Measurements from ENCODE around the gene CTSL.

Gene CTSL

DNA sequence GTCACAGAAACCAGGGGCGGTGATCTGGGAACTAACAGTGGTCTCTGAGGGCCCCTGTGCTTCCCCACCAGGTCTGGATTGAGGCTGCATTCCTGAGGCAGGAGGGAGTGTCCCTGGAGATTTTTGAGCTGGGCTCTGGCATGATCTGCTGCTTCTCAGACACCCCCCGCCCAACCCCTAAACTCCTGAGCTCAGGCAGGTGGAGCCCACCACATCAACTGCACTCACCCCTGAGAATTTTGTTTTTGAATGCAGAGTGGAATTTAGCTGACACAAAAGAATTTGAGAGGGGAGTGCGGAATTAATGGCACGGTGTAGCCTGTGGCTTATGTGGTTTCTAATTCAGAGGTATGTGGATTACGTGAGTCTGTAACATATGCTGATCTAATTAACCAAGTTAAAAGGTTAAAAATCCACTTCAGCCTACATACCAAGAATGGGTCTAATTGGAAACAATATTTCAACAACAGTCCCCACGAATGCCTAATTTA lies 23.9 kb upstream of the CTSL start:
- no peak for DNase-seq

DNA sequence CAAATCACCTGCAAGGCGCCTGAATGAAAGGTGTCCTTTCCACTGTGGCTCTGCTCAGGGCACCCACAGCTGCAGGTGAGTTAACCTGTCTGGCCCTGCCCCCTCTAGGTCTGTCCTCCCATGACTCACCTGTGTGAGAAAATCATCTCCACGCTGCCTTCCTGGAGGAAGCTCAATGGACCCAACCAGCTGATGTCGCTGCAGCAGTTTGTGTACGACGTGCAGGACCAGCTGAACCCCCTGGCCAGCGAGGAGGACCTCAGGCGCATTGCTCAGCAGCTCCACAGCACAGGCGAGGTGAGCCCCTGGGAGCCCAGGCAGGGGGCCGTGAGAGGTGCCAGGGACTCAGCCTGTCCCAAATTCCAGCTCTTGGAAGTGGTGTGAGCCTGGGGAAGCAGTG lies 23.0 kb upstream of the CTSL start:
- no peak for DNase-seq

DNA sequence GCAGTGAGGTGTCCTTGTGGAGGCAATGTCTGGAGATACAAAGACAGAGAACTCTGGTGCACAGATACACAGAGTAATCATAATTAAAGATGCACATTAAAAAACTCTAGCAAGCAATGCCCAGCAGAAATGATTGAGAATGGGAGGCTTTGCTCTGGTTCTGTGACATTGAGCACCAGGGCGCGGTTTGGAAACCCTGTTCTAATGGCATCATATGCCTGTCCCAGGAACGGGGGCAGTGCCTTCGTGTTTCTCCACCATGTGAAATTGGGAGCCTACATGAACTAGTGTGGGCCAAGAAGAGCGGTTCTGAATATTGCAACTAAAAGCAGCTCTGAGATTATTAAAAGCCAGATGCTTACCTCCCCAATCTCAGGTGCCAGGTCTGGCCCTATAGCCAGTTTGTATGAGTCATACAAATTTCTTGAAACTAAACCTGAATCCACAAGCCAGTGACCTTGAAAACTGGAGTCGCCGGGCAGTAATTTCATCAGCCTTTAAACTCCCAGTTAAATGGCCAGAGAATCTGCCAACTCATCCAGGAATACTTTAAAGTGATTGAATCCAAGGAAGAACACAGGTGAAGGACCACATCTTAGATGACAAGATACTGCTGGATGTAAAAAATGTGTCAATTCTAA lies 22.2 kb upstream of the CTSL start:
- no peak for DNase-seq

DNA sequence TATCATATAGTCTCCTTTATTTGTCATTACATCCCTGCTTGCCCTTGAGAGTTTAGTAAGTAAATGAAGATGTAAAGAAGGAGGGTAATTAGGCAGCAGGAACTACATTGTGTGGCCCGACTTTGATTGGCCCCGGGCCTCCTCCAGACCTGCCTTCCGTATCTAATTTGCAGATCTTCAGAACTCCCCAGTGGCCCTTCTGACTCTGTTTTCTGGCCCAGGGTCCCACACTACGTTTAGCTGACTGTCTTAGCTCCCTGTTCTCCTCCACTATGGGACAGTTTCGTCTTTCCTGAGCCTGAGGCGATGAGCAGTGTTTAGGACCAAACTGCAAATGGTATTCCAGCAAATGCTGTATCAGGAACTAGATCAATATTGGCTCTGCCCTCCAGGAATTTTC lies 21.6 kb upstream of the CTSL start:
- DNase-seq = no peak

DNA sequence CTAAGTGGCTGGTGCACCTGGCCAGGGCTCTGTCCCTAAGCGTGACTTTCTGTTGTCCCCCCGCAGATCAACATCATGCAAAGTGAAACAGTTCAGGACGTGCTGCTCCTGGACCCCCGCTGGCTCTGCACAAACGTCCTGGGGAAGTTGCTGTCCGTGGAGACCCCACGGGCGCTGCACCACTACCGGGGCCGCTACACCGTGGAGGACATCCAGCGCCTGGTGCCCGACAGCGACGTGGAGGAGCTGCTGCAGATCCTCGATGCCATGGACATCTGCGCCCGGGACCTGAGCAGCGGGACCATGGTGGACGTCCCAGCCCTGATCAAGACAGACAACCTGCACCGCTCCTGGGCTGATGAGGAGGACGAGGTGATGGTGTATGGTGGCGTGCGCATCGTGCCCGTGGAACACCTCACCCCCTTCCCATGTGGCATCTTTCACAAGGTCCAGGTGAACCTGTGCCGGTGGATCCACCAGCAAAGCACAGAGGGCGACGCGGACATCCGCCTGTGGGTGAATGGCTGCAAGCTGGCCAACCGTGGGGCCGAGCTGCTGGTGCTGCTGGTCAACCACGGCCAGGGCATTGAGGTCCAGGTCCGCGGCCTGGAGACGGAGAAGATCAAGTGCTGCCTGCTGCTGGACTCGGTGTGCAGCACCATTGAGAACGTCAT lies 19.7 kb upstream of the CTSL start:
- DNase-seq = no peak

DNA sequence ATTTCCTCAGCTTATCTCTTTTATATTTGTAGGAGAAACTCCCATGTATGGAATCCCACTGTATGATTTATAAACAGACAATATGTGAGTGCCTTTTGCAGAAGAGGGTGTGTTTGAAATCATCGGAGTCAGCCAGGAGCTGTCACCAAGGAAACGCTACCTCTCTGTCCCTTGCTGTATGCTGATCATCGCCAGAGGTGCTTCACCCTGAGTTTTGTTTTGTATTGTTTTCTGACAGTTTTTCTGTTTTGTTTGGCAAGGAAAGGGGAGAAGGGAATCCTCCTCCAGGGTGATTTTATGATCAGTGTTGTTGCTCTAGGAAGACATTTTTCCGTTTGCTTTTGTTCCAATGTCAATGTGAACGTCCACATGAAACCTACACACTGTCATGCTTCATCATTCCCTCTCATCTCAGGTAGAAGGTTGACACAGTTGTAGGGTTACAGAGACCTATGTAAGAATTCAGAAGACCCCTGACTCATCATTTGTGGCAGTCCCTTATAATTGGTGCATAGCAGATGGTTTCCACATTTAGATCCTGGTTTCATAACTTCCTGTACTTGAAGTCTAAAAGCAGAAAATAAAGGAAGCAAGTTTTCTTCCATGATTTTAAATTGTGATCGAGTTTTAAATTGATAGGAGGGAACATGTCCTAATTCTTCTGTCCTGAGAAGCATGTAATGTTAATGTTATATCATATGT lies 18.0 kb upstream of the CTSL start:
- no peak for DNase-seq

DNA sequence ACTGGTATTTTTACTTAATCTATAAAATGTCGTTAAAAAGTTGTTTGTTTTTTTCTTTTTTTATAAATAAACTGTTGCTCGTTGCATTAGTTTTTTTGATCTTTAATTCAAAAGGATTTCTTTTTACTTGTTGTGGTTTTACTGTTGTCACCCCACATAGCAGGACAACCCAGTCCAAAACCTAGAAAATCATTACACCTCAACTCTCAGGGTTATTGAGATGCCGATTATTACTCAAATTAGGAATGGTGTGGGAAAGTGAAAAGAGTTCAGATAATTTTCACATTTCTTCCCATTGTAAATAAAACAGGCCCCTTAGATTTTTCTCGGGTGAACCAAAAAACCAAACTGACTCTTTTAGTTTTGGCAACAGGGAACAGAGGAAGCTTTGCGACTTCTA lies 17.4 kb upstream of the CTSL start:
- DNase-seq = no peak

DNA sequence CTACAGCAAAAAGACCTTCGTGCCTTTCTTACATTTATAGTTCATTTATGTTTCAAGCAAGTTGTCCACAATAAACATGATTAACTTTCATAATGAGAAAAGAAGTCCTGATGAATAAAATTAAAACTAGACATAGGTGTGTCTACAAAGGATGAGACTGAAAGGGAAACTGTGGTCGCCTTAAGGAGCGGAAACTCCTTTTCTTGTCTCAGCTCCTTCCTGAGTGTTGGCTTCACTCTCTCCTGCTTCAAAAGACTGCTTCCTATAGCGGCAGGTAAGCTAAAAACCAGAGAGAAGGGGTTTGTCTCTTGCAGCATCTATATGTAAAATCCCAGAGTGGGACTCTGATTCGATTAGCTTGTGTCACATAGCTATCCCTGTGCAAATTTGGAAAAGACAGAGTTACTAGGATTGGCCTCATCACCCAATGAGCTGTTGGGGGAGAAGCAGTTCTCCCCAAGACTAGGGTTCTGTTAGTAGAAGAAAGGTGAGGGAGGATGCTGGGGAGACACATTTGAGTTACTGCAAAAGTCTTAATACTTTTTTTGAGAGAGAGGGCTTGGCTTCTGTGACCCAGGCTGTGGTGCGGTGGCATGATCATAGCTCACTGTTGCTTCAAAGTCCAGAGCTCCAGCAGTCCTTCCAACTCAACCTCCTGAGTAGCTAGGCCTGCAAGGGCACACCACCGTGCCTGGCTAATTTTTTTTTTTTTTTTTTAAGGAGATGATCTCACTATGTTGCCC lies 16.8 kb upstream of the CTSL start:
- DNase-seq = no peak

DNA sequence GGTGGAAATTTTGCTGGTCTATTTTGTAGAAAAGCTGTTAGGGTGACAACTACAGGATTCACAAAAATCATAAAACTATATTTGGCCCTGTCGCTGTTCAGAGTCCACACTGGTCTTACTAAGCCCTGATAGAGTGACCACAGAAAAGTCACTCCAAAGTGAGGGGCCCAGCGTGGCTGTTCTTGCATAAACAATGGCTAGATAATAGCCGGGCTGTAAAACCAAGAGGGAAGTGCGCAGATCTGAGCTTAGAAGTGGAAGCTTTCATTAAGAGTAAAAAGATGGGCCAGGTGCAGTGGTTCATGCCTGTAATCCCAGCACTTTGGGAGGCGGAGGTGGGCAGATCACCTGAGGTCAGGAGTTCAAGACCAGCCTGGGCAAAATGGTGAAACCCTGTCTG lies 15.5 kb upstream of the CTSL start:
- no peak for DNase-seq

DNA sequence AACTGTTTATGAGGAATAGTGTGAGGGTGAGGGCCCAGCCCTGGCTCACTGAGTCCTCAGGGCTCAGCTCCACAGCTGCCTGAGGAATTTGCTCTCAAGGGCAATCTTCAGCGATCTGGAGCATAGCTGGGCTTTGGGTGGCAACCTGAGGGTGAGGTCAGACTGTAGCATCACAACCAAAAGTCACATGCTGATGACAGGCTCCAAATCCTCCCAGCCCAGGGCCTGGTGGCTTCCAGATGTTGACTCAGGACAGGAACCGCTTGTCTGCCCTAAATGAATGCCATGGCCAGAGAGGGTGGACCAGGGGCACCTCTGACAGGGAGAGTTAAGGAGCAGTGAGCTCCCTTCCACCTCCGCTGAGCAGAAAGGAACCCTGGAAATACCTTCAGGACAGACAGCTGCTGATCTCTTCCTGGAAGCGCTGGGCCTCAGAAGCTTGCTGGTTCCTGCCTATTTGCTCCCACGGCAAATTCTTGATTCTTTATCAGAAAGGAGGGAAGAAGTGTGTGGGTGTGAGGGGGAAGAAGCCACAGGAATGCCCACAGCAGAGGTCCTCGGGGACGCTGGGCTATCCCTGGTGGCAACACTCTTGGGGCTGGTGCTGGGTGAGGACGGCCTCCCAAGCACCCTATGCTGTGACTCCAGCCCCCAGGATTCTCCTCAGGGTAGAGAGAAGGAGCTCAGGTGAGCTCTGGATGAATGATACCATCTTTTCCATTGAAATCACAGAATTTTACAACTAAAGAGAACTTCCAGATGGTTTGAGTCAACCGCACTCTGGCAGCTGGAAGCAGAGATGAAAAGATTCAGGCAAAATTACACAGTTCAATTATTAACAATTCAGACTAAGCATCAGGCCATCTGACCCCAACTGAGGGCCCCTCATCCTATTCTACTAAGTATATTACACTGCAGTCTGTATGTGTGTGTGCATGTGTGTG lies 13.8 kb upstream of the CTSL start:
- no peak for DNase-seq

DNA sequence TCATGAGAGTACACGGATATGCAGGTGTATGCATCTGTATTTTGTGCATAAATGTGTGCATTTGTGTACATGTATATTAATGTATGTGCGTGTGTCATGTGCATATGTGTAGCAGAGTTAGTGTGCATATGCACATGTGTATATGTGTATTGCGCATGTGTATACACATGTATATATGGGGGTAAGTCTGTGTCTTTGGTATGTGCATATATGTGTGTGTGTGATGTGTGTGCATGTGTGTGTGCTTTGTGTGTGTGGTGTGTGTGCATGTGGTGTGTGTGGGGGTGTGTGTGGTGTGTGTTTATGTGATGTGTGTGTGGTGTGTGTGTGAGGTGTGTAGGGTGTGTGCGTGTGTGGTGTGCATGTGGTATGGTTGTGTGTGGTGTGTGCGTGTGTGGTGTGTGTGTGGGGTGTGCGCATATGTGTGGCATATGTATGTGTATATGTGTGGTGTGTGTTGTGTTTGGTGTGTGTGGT lies 13.1 kb upstream of the CTSL start:
- no peak for DNase-seq

DNA sequence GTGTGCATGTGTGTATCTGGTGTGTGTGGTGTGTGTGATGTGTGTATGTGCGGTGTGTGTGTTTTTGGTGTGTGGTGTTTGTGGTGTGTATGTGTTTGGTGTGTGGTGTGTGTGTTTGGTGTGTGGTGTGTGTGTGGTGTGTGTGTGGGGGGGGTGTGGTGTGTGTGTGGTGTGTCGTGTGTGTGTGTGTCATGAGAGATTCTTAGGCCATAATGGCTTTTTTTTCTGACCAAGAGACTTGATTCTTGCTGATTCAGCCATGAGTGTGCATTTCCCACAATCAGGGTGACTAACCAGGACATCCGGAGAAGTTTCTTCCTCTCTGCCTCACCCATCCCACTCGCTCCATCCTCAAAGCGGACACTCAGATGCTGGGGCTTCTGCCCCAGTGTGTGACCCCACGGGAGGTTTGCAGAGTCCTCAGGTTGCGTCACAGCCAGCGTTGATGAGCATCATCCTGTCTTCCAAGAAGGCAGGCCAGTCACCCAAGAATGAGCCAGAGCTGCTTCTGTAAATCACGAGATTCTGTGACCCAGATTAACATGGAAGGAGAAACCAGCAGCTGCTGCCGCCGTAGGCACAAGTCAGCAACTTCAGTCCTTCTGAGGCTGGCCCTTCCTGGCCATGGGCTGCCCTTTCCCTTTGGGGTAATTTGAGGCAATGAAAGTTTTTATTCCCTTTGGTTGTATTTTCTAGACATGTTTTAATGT lies 12.5 kb upstream of the CTSL start:
- DNase-seq = no peak

DNA sequence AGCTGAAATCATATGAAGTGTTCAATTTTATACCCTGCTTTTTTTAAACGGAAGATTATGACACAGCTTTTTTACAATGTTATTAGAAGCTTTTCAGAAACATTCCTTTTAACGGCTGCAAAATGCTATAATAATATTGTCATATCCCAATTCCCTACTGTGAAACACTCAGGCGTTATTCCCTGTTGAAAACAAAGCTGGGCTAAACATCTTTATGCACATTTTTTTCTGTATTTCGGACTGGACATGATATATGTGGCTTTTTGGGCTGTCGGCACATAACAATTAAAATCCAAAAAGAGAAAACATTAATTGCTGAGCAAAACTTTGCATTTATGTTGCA lies 12.0 kb upstream of the CTSL start:
- no peak for DNase-seq

DNA sequence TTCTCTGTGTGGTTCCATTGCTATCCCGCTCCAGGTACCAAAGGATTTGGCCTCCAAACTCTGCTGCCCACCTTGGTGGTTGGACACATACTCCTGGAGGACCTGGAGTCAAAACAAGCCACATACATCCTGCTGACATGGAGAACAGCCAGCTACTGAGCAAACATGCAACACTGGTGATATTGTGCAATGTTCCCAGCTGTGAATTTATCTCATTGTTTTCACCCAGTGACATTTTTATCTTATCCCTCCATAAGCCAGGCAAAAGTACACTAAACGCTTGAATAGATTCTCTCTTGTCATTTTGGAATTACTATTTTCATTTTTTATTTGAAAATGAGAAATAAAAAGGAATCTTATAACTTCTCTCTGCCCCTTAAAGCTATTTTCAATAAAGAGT lies 11.1 kb upstream of the CTSL start:
- DNase-seq = no peak

DNA sequence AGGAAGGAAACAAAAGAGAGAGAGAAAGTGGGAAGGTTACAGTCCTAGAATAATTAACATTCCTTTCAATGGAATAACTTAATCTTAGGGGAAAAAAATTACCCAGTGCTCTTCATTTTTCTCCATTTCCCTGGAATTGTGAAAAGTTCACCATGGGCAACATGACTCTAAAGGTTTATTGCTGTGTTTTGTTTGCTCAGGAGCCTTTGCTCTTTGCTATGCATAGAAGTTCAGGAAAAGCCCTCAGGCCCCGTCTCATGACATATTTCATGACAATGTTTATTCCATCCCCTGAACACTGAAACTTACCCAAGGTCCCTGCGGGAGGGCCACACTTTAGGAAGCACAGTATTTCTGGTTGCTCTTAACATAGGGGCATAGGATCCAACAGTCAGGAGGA lies 9.8 kb upstream of the CTSL start:
- DNase-seq = no peak

DNA sequence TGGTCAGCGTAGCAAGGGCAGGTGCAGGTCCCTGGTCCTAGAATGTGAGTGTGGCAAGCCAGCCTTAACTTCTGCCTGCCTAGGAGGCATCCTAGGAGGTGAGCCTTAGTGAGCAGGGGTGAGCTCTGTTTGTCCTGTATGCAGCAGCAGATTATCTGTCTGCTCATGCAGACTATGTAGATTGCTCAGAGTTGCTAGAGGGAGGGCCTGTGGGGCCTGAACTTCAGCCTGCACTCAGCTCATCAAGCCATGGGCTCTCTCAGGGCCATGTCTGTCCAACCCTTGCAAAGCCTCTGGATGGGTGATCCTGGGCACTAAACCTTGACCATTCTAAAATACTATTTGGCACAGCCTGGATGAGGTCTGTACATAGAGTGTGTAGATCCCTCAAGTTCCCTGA lies 8.5 kb upstream of the CTSL start:
- no peak for DNase-seq

DNA sequence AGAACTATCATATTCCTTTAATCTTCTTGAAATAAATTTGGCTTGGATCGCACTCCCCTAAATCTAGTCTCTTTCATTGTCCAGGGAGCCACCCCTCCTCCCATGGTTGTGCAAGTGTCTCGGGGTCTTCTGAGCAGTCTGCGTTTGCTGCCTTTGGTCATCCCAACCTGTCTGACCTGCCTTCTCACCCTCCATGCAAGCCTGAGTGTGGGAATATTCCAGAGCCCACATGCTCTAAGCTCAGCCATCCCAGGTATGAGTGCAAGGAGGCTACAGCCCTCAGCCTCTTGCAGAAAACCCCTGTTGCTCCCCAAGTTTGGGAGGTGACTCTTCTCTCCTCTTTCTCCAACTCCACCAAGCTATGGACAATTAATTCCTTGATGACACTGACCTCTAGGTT lies 7.7 kb upstream of the CTSL start:
- no peak for DNase-seq

DNA sequence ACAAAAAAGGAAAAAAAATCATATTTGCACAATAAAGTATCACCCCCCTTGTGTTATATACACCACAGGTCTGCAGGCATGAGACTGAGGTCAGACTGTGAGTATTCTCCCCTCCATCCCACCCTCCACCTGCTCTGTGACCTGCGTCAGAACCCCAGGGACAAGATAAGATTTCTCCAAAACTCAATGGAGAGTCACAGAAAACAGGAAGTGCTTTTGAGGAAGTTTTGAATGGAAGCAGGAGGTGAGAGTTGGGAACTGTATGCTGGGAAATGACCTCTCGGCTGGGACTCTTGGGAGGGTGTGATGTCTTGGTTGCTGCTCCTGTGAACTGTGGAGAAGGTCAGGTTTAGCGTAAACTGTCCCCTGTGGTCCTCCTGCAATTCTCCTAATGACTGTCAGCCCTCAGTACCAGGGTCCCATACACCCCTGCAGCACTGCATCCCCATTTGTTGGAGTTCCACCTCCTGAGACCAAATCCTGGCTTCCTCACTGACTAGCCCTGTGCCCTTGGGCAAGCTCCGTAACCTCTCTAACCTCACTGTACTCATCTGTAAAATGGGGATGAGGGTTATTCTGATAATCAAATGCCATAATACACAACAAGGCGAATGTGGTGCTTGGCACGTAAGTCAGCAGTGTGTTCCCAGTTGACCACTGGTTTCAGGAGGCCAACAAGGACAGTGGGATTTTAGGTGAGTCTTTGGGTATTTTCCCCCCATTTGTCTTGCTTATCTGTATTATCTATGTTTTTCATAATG lies 6.9 kb upstream of the CTSL start:
- no peak for DNase-seq

DNA sequence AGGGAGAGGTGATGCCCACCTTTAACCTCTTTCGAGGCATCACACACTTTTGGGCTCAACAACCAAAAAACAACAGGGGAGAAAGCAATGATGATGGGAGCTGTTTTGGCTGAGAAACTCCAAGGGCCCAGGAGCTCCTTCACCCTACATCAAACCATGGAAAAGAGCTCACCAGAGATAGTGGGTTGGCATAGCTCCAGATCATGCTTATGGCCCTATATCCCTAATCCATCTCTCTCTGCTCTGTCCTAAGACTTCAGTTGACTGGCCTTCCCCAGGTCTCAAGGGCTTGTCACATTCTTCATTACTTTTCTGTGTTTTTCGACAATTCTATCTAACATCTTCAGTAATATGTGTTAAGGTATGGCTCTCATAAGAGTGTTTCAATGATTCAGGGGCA lies 5.7 kb upstream of the CTSL start:
- no peak for DNase-seq

DNA sequence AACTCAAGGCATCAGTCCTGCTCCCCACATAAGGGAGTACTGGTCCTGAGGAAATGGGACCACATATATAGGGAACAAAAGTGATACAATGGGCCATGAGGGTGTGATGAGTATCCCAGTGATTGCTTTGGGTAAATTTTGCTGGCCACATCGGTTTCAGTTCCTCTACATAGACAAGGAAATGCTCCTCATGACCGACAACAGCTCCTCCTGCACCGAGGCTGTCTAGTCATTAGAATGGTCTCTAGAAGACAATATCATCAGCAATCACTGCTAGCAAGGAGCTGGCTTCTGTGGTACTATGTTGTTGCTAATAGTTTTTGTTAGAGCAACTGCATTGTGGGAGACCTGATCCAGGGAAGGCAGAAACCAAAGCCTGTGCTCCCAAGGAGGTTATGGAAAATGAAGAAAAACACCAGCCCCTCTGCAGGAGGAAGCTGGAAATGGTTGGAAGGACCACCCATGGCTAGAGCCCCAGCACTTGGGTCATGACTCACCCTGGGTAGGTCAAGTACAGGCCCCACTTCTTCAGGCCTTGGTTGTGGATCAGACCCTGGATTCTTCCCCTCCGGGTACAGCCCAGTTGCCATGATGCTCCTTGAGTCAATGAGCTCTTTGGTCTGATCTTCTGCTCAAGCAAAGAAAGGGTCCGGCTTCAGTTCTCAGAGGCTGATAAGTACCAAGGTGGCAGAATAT lies 3.4 kb upstream of the CTSL start:
- no peak for DNase-seq

Data from DMS 273 treated with DMSO at 0.1 percent for 48 hours (cell line).